Common myeloid progenitor, CD34-positive (primary cell): ENCODE measurements around the gene PTH1R.

Source experiments
- CTCF ChIA-PET: fragments of 350-600 bp; sonication (Branson Sonifier 250); formaldehyde crosslinking; loops from one replicate; lab custom pipeline; 2021; ENCODE audit warnings: antibody characterized with exemption; lab: Charles Lee
- POLR2A ChIA-PET: fragments of 350-600 bp; sonication (Branson Sonifier 250); formaldehyde crosslinking; loops from one replicate; lab custom pipeline; 2021; ENCODE audit warnings: antibody characterized with exemption; lab: Charles Lee
- DNase-seq, 3 donors: peaks; one replicate each; pipeline versions ENCODE4 v3.0.0 to v3.0.0-alpha.2; 2013
- H3K27ac ChIP-seq, 2 experiments: 1 replicate in 1 of 2; 2 replicates in 1 of 2; pipeline ENCODE4 v1.7.0; 2013; ENCODE audit warnings: inconsistent platforms in 2 of 2, low read length in 2 of 2, mild to moderate bottlenecking in 2 of 2, low read depth in 1 of 2, moderate library complexity in 1 of 2; ENCODE audit not compliant: severe bottlenecking in 2 of 2, insufficient read depth in 1 of 2, poor library complexity in 1 of 2
- H3K27me3 ChIP-seq, 5 experiments: replicated peaks in 2 of 5; 1 replicate in 3 of 5; 2 replicates in 2 of 5; pipeline versions ENCODE4 v1.6.1 to v1.7.0; 2013; ENCODE audit warnings: low read length in 4 of 5, mild to moderate bottlenecking in 2 of 5, moderate library complexity in 2 of 5, inconsistent platforms in 1 of 5; ENCODE audit not compliant: insufficient read depth in 5 of 5, control insufficient read depth in 4 of 5
- H3K36me3 ChIP-seq, 4 experiments: 1 replicate in 2 of 4; 2 replicates in 2 of 4; pipeline versions ENCODE4 v1.6.1 to v1.7.0; 2013; ENCODE audit warnings: low read length in 3 of 4, control low read depth in 1 of 4, mild to moderate bottlenecking in 1 of 4; ENCODE audit not compliant: control insufficient read depth in 4 of 4, insufficient read depth in 4 of 4
- H3K4me1 ChIP-seq, 4 experiments: 1 replicate in 3 of 4; 2 replicates in 1 of 4; pipeline versions ENCODE4 v1.6.1 to v1.7.1; 2013; ENCODE audit warnings: low read length in 3 of 4, mild to moderate bottlenecking in 3 of 4, control low read depth in 1 of 4, inconsistent platforms in 1 of 4, moderate library complexity in 1 of 4; ENCODE audit not compliant: control insufficient read depth in 4 of 4, insufficient read depth in 4 of 4; ENCODE audit errors: control extremely low read depth in 1 of 4
- H3K4me3 ChIP-seq, 7 experiments: 1 replicate in 4 of 7; 2 replicates in 3 of 7; pipeline versions ENCODE4 v1.5.1 to v1.7.0; 2013; ENCODE audit warnings: mild to moderate bottlenecking in 7 of 7, low read length in 6 of 7, moderate library complexity in 6 of 7, inconsistent platforms in 2 of 7, low read depth in 2 of 7, control low read depth in 1 of 7; ENCODE audit not compliant: insufficient read depth in 4 of 7, control insufficient read depth in 1 of 7; ENCODE audit errors: extremely low read depth in 1 of 7
- H3K9me3 ChIP-seq, 5 experiments: 1 replicate in 4 of 5; 2 replicates in 1 of 5; pipeline versions ENCODE4 v1.6.1 to v1.7.1; 2013; ENCODE audit warnings: low read length in 4 of 5, mild to moderate bottlenecking in 2 of 5, inconsistent platforms in 1 of 5, low read depth in 1 of 5, moderate library complexity in 1 of 5; ENCODE audit not compliant: control insufficient read depth in 4 of 5, insufficient read depth in 2 of 5; ENCODE audit errors: control extremely low read depth in 1 of 5
- WGBS: methylation state at CpG from one replicate; pipeline ENCODE4 v1.1.5; 2013; ENCODE audit not compliant: insufficient coverage; 5-methylcytosine and 5-hydroxymethylcytosine counted together

PTH1R gene

GRCh38 chr3:46902188-46902631, 24.7 kb downstream of the PTH1R start:
- WGBS: 95% methylated on average over 14 of the region's 15 CpGs
- CTCF ChIA-PET: interaction anchor here (1.4 to 1.9 kb wide), 3 partner anchors 12 to 36 kb away, joined by 4 to 14 read pairs (median 7); no protein-coding TSS in a partner anchor
- Histone ChIP-seq H3K27me3 (peaks cover 0 to 19% (median 6%) of the 10 kb centered on the region in 5 experiments), H3K9me3 (no peaks in the 10 kb centered on the region), H3K27ac (no peak overlapping the region), H3K4me3 (no peak overlapping the region), H3K4me1 (peaks cover 0 to 15% (median 7%) of the 10 kb centered on the region in 4 experiments), H3K36me3 (no peaks in the 10 kb centered on the region)
- POLR2A ChIA-PET: no interaction called here
- DNase-seq: no peak

GRCh38 chr3:46903341-46904302, 26.1 kb downstream of the PTH1R start:
- Histone ChIP-seq H3K27ac (no peak overlapping the region), H3K4me3 (no peak overlapping the region), H3K27me3 (peaks cover 0 to 8% (median 0%) of the 10 kb centered on the region in 5 experiments), H3K9me3 (no peaks in the 10 kb centered on the region), H3K4me1 (peaks cover 0 to 9% (median 4%) of the 10 kb centered on the region in 4 experiments), H3K36me3 (no peaks in the 10 kb centered on the region)
- CTCF ChIA-PET: interaction anchor here (1.0 to 1.9 kb wide), 2 partner anchors 9 to 53 kb away, joined by 3 to 7 read pairs; no protein-coding TSS in a partner anchor
- DNase-seq: peak in 2 of 3 donors; percentile 33 to 42
- POLR2A ChIA-PET: no interaction called here
- 67% methylated on average over 19 of the region's 21 CpGs for WGBS

- Histone ChIP-seq H3K4me1 (peaks cover 0 to 6% (median 4%) of the 10 kb centered on the region in 4 experiments), H3K27me3 (no peaks in the 10 kb centered on the region), H3K9me3 (no peaks in the 10 kb centered on the region), H3K36me3 (no peaks in the 10 kb centered on the region), H3K27ac (no peak overlapping the region), H3K4me3 (no peak overlapping the region)
- ChIA-PET CTCF (interaction anchor here (1.9 kb wide), 1 partner anchor 9 kb away, joined by 7 read pairs; no protein-coding TSS in a partner anchor), POLR2A (no interaction called here)
- WGBS: 97% methylated on average over 15 of the region's 18 CpGs
- DNase-seq: no peak
These were observed 27.0 kb downstream of the PTH1R start for GRCh38 chr3:46904303-46905212.

- CTCF ChIA-PET: no interaction called here
These were observed 27.7 kb downstream of the PTH1R start for GRCh38 chr3:46905213-46905560.

GRCh38 chr3:46905661-46906451, 28.3 kb downstream of the PTH1R start:
- no peak overlapping the region for H3K27ac ChIP-seq
- H3K4me3 ChIP-seq: no peak overlapping the region
- DNase-seq: no peak
- no peaks in the 10 kb centered on the region for H3K36me3 ChIP-seq
- H3K27me3 ChIP-seq: no peaks in the 10 kb centered on the region
- H3K9me3 ChIP-seq: no peaks in the 10 kb centered on the region
- WGBS: 97% methylated on average over 10 of the region's 11 CpGs
- peaks cover 0 to 11% (median 7%) of the 10 kb centered on the region in 4 experiments for H3K4me1 ChIP-seq
- CTCF ChIA-PET: interaction anchor here (0.6 to 1.2 kb wide), 3 partner anchors 9 to 46 kb away, joined by 3 to 4 read pairs (median 3); no protein-coding TSS in a partner anchor
- POLR2A ChIA-PET: no interaction called here

More at GRCh38 chr3:46905213-46905560, 27.7 kb downstream of the PTH1R start:
- H3K4me3 ChIP-seq: no peak overlapping the region
- no peaks in the 10 kb centered on the region for H3K27me3 ChIP-seq
- POLR2A ChIA-PET: no interaction called here
- H3K4me1 ChIP-seq: peaks cover 0 to 11% (median 7%) of the 10 kb centered on the region in 4 experiments
- no peaks in the 10 kb centered on the region for H3K9me3 ChIP-seq
- no peak for DNase-seq
- no peak overlapping the region for H3K27ac ChIP-seq
- 96% methylated on average over 3 of the region's 3 CpGs for WGBS
- no peaks in the 10 kb centered on the region for H3K36me3 ChIP-seq

GRCh38 chr3:46906471-46907058, 29.0 kb downstream of the PTH1R start:
- Histone ChIP-seq H3K36me3 (no peaks in the 10 kb centered on the region), H3K4me3 (no peak overlapping the region), H3K9me3 (no peaks in the 10 kb centered on the region), H3K27ac (no peak overlapping the region), H3K4me1 (peaks cover 0 to 11% (median 7%) of the 10 kb centered on the region in 4 experiments), H3K27me3 (no peaks in the 10 kb centered on the region)
- DNase-seq: no peak
- CTCF ChIA-PET: interaction anchor here (0.6 to 1.2 kb wide), 4 partner anchors 8 to 705 kb away, joined by 3 to 6 read pairs (median 4); no protein-coding TSS in a partner anchor
- POLR2A ChIA-PET: no interaction called here
- 83% methylated on average over 1 of the region's 4 CpGs for WGBS
